Bone marrow (tissue), 2 donors: ENCODE data around the gene CD58.

Experiments
- DNase-seq, 2 donors: peaks; one replicate each; lab custom pipeline; 2025; lab: John Stamatoyannopoulos, UW

The CD58 gene

GRCh38 chr1:116544588-116545358 lies 26.1 kb downstream of the CD58 start:
- no peak for DNase-seq

GRCh38 chr1:116540088-116540487 lies 30.7 kb downstream of the CD58 start:
- peak in 1 of 2 donors; percentile 55 for DNase-seq

GRCh38 chr1:116538544-116538943 lies 32.3 kb downstream of the CD58 start:
- no peak for DNase-seq

GRCh38 chr1:116537898-116538297 lies 32.9 kb downstream of the CD58 start:
- DNase-seq = no peak

GRCh38 chr1:116537040-116537831 lies 33.6 kb downstream of the CD58 start:
- DNase-seq = no peak

- DNase-seq = no peak
Measured at GRCh38 chr1:116534014-116534739, 36.6 kb downstream of the CD58 start.

- DNase-seq = no peak
Measured at GRCh38 chr1:116533429-116533820, 37.4 kb downstream of the CD58 start.

- no peak for DNase-seq
Measured at GRCh38 chr1:116532671-116533428, 38.0 kb downstream of the CD58 start.

GRCh38 chr1:116531917-116532316 lies 38.9 kb downstream of the CD58 start:
- DNase-seq = no peak

GRCh38 chr1:116529681-116530080 lies 41.1 kb downstream of the CD58 start:
- DNase-seq = no peak

GRCh38 chr1:116529199-116529631 lies 41.6 kb downstream of the CD58 start:
- DNase-seq = no peak

- DNase-seq = no peak
Measured at GRCh38 chr1:116528329-116529083, 42.3 kb downstream of the CD58 start.

GRCh38 chr1:116525440-116525839 lies 45.4 kb downstream of the CD58 start:
- DNase-seq = no peak

- DNase-seq = no peak
Measured at GRCh38 chr1:116521186-116521585, 49.6 kb downstream of the CD58 start.

GRCh38 chr1:116518400-116518799 lies 52.4 kb downstream of the CD58 start:
- DNase-seq = no peak

- no peak for DNase-seq
Measured at GRCh38 chr1:116516631-116517030, 54.2 kb downstream of the CD58 start.

GRCh38 chr1:116515702-116516101 lies 55.1 kb downstream of the CD58 start:
- peak in 1 of 2 donors; percentile 13 for DNase-seq

- DNase-seq = peak; percentile 23 to 88
Measured at GRCh38 chr1:116514708-116515525, 55.9 kb downstream of the CD58 start.

- DNase-seq = no peak
Measured at GRCh38 chr1:116513956-116514355, 56.9 kb downstream of the CD58 start.

- DNase-seq = no peak
Measured at GRCh38 chr1:116511459-116512019, 59.3 kb downstream of the CD58 start.
